Measurements from ENCODE around the gene A1BG. TPM values are rescaled to one million over a fixed set of nuclear protein-coding genes. Genes with fewer than 3 reads are reported as not detected.

The A1BG gene, protein sequence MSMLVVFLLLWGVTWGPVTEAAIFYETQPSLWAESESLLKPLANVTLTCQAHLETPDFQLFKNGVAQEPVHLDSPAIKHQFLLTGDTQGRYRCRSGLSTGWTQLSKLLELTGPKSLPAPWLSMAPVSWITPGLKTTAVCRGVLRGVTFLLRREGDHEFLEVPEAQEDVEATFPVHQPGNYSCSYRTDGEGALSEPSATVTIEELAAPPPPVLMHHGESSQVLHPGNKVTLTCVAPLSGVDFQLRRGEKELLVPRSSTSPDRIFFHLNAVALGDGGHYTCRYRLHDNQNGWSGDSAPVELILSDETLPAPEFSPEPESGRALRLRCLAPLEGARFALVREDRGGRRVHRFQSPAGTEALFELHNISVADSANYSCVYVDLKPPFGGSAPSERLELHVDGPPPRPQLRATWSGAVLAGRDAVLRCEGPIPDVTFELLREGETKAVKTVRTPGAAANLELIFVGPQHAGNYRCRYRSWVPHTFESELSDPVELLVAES
- 10 to 100 TPM; 21.0 to 36.0 (median 28.6) TPM for total RNA-seq
- 32.6 TPM for polyA plus RNA-seq
- long read RNA-seq, donor 1, transcript A1BG-203 (2 exons, 2,134 nt), result major isoform, 5 of 6 reads
- long read RNA-seq, donor 1, partial matches to known transcripts, result 0 of 6 reads
- long read RNA-seq, donor 1, other reads (novel, unspliced or antisense), result 1 of 6 reads
- long read RNA-seq, donor 2, transcript A1BG-203 (2 exons, 2,134 nt), result major isoform, 11 of 13 reads
- long read RNA-seq, donor 2, partial matches to known transcripts, result 2 of 13 reads
- long read RNA-seq, donor 2, other reads (novel, unspliced or antisense), result 0 of 13 reads
- long read RNA-seq, donor 3, partial matches to known transcripts, result 0 of 5 reads
- long read RNA-seq, donor 3, other reads (novel, unspliced or antisense), result 1 of 5 reads
- long read RNA-seq, donor 4, transcript A1BG-203 (2 exons, 2,134 nt), result major isoform, 9 of 12 reads
- long read RNA-seq, donor 4, partial matches to known transcripts, result 3 of 12 reads
- long read RNA-seq, donor 4, other reads (novel, unspliced or antisense), result 0 of 12 reads

DNA sequence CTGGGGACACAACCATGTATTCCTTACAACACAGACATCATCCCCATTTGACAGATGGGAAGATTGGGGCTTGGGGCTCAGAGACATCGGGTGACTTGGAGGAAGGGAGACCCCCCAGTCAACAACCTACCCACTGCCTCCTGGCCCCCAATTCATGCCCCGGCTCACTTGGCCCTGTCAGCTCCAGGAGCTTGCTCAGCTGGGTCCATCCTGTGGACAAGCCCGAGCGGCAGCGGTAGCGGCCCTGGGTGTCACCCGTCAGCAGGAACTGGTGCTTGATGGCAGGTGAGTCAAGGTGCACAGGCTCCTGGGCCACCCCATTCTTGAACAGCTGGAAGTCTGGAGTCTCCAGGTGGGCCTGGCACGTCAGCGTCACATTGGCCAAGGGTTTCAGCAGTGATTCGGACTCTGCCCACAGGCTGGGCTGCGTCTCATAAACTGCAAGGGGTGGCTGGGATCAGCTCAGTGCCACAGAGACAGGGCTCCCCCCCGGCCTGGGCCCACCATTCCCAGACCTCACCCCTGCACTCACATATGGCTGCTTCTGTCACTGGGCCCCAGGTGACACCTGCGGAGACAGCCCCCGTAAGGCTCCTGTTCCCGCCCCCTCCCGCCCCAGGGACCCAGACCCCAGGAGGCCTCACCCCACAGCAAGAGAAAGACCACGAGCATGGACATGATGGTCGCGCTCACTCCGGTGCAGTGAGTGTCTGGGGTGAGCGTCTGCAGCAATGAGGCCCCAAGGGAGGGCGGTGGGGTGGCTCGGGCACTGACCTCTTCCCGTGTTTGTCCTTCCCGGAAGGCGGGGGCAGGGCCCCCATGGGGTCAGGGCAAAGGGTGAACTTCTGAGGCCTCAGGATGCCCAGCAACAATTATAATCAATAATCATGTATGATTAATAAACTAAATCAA, at the start of gene A1BG:
A1BG (minus strand) TSS at position 733 of the 912 bp plus-strand sequence; CDS start at position 678, 55 bp downstream.
- intact Hi-C loops (cut with DNase I), result no loop called here
- 80% methylated on average over 26 of the region's 26 CpGs for WGBS
- Histone ChIP-seq H3K4me3 (ENCODE audit: low read length) (no peak within 1 kb of the TSS), H3K4me1 (ENCODE audit: control insufficient read depth, insufficient read depth, low read length) (peaks cover 7% of the 10 kb centered on the region), H3K27me3 (ENCODE audit: control insufficient read depth, insufficient read depth) (no peaks in the 10 kb centered on the region), H3K9me3 (ENCODE audit: control insufficient read depth, low read length) (no peaks in the 10 kb centered on the region), H3K27ac (ENCODE audit: low read length) (no peak within 1 kb of the TSS)
- no peak for ATAC-seq
- DNase-seq, result peak in 2 of 3 donors; percentile 49 to 50

DNA sequence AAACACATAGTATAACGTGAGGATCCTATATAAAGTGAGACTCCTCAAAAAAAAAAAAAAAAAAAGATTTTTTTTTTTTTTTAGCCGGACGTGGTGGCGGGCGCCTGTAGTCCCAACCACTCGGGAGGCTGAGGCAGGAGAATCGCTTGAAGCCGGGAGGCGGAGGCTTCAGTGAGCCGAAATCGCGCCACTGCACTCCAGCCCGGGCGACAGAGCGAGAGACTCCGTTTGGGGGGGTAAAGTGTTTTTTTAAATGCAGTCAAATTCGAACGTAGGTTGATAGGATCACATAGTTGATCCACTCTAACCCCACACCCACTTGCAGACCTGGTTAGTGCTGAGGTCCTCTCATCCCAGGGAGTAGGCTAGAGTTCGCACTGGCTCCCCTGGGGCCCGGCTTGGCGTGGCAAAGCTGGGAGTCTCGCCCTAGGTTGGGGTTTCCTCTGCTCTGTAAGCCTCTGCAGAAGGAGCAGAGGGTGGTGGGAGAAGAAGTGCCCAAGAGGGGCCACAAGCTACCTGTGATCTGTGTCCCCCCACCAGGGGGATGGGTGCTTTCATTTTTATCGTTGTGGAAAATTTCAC, 48.6 kb upstream of the A1BG start:
- Histone ChIP-seq H3K9me3 (ENCODE audit: control insufficient read depth, low read length) (no peaks in the 10 kb centered on the region), H3K27ac (ENCODE audit: low read length) (no peak overlapping the region), H3K4me3 (ENCODE audit: low read length) (peak overlapping the region; percentile 50), H3K27me3 (ENCODE audit: control insufficient read depth, insufficient read depth) (no peaks in the 10 kb centered on the region), H3K4me1 (ENCODE audit: control insufficient read depth, insufficient read depth, low read length) (no peaks in the 10 kb centered on the region)
- intact Hi-C loops (cut with DNase I), result no loop called here
- 36% methylated on average over 23 of the region's 23 CpGs for WGBS
- no peak for DNase-seq
- ATAC-seq, result no peak

DNA sequence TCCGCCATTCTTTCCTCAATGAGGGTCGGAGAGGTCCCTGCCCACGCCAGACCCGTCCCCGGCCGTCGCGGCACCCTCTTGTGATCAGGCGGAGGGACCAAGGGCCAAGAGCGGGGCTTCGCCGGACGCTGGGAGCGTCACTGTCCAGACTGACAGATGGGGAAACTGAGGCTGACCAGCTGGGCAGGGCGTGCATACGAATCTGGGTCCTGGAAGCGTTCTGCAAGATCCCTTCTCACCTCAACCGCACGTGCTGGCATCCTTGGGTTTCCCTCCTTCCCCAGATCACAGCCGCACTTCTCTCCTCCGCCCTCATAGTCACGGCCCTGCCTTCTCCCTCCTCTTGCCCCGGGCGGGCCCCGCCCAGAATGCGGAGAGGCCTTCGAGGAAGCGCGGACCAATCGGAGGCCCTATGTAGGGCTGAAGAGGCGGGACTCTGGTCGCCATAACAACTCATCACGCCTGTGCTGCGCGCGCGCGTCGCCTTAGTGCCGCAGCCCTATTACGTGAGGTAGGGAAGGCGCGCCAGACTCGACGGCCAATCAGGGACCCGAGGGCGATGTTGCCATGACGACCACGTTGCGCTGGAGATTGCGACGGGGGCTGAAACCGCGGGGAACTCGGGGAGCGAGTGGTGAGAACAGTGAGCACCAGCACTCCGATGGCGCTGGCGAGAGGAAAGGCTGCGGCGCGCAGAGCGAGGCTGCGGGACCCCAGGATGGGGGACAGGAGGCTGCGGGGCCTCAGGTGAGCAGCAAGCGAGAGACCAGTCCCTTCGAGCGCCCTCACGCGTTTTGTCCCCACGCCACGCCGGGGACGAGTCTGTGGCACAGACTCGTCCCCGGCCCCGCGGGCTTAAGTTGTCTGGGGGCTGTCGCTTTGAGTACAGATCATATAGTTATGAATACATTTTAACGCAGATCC, 47.9 kb upstream of the A1BG start:
- Histone ChIP-seq H3K27ac (ENCODE audit: low read length) (no peak overlapping the region), H3K27me3 (ENCODE audit: control insufficient read depth, insufficient read depth) (no peaks in the 10 kb centered on the region), H3K4me1 (ENCODE audit: control insufficient read depth, insufficient read depth, low read length) (no peaks in the 10 kb centered on the region), H3K9me3 (ENCODE audit: control insufficient read depth, low read length) (no peaks in the 10 kb centered on the region), H3K4me3 (ENCODE audit: low read length) (peak overlapping the region; percentile 50)
- DNase-seq, result peak; percentile 100
- ATAC-seq, result peak; percentile 99
- 2% methylated on average over 80 of the region's 80 CpGs for WGBS
- intact Hi-C loops (cut with DNase I), result no loop called here

DNA sequence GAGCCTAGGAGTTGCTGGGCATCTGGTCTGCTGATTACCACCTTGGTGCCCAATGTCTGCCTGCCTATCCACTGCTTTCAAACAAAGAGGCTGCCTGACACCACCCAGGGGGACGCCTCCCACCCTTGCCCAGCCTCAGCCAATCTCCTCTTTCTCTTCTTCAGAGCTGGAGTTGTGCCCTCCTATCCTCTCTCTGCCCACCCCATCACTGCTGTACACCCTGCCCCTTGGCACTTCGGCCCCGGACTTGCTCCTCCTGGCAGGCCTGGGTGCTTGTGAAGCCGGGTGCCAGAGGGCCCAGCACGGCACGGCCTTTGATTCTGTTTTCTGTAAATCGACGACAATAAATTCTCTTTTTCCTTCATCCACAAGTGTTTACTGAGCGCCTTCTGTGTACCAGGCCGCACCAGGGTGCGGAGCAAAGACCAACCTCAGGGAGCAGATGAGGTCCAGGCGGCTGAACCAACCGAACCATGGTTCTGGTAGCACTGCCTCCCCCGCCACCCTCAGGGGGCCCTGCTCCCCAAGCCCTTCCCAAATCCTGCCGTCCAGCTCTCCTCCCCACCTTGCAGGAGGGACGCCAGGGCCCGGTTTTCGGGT, 47.1 kb upstream of the A1BG start:
- Histone ChIP-seq H3K27me3 (ENCODE audit: control insufficient read depth, insufficient read depth) (no peaks in the 10 kb centered on the region), H3K4me3 (ENCODE audit: low read length) (peak overlapping the region; percentile 42), H3K27ac (ENCODE audit: low read length) (no peak overlapping the region), H3K4me1 (ENCODE audit: control insufficient read depth, insufficient read depth, low read length) (no peaks in the 10 kb centered on the region), H3K9me3 (ENCODE audit: control insufficient read depth, low read length) (no peaks in the 10 kb centered on the region)
- intact Hi-C loops (cut with DNase I), result no loop called here
- DNase-seq, result peak in 1 of 3 donors; percentile 69
- ATAC-seq, result no peak
- 57% methylated on average over 18 of the region's 18 CpGs for WGBS

DNA sequence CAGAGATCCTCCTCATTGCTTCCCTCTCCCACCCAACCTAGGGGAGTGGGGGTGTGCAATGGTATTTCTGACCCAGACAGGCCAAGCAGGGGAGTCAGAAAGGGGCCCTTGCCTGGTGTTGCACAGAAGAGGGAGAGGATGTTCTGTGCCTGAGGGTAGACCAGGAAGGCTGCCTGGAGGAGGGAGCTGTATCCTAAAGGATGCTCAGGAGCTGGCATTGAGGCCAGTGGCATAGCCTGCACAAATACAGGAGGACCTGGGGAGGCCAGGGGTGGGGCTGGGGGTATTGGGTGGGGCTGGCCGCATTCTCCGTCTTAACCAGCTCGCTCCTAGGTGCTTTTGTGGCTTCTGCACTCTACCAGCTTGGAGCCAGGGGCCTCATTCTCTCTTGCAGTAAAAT, 46.6 kb upstream of the A1BG start:
- Histone ChIP-seq H3K4me1 (ENCODE audit: control insufficient read depth, insufficient read depth, low read length) (no peaks in the 10 kb centered on the region), H3K27me3 (ENCODE audit: control insufficient read depth, insufficient read depth) (no peaks in the 10 kb centered on the region), H3K27ac (ENCODE audit: low read length) (no peak overlapping the region), H3K9me3 (ENCODE audit: control insufficient read depth, low read length) (no peaks in the 10 kb centered on the region), H3K4me3 (ENCODE audit: low read length) (no peak overlapping the region)
- ATAC-seq, result no peak
- 99% methylated on average over 3 of the region's 3 CpGs for WGBS
- no peak for DNase-seq
- intact Hi-C loops (cut with DNase I), result no loop called here

DNA sequence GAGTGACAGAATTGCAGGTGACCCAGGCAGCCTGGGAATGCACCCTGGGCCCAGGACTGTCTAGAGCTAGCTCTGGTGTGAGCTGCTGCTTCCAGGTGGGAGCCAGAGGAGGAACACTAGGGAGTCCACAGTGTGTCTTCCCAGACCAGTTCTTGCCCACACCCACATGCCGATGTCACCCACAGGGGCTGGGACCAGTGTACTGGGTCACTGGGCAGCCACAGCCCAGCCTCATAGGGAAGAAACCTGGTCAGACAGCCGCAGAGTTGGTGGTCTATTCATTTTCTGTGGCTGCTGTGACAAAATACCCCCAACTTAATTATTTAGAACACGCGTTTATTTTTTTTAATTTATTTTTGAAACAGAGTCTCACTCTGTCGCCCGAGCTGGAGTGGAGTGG, 45.3 kb upstream of the A1BG start:
- no peaks in the 10 kb centered on the region for H3K27me3 ChIP-seq (ENCODE audit: control insufficient read depth, insufficient read depth)
- 91% methylated on average over 6 of the region's 6 CpGs for WGBS
- DNase-seq (no peak), ATAC-seq (no peak)
- H3K4me1 ChIP-seq (ENCODE audit: control insufficient read depth, insufficient read depth, low read length), result no peaks in the 10 kb centered on the region
- no peaks in the 10 kb centered on the region for H3K9me3 ChIP-seq (ENCODE audit: control insufficient read depth, low read length)
- no peak overlapping the region for H3K27ac ChIP-seq (ENCODE audit: low read length)
- intact Hi-C loops (cut with DNase I), result no loop called here
- H3K4me3 ChIP-seq (ENCODE audit: low read length), result no peak overlapping the region

DNA sequence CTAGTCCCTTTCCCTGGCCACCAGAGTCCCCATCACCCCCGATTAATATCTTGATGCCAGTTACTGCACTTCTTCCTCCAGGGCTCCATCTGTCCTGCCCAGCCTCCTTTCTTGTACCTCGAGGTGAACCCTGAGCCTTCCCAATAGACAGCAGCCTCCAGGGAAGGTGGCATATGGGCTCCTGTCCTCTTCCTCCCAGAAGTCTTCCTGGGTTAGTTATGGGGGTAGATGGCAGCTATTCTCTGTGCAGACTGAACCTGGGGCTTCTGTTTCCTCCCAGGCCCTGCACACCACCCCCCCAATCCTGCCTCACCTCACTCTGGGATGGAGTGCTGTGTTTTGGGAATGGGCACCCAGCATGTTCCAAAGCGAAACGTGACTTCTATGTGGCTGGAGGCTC, 44.8 kb upstream of the A1BG start:
- Histone ChIP-seq H3K27ac (ENCODE audit: low read length) (no peak overlapping the region), H3K4me3 (ENCODE audit: low read length) (no peak overlapping the region), H3K4me1 (ENCODE audit: control insufficient read depth, insufficient read depth, low read length) (no peaks in the 10 kb centered on the region), H3K27me3 (ENCODE audit: control insufficient read depth, insufficient read depth) (no peaks in the 10 kb centered on the region), H3K9me3 (ENCODE audit: control insufficient read depth, low read length) (no peaks in the 10 kb centered on the region)
- 82% methylated on average over 4 of the region's 4 CpGs for WGBS
- intact Hi-C loops (cut with DNase I), result no loop called here
- DNase-seq, result no peak
- no peak for ATAC-seq

DNA sequence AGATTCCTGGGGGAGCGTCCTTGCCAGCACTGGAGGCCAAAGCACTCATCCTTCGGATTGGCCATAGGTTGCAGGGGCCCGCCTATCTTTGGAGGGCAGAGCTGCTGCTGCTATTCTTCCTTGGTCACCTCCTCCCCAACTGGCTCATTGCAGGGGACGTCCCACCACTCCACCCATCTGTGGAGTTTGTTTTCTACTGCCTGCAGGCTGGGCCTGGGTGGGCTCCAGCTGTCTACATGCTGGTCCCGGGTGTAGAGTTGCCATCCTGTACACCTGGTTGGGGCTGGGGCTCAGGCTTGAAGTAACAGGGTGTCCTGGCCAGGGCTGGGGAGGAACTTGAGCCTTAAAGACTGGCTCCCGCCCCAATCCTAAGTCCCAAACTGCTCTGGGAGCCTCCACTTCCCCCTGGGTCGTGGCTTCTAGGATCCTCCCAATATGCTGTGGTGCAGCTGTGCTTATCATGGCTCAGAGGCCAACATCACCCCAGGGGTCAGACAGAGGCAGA, 44.3 kb upstream of the A1BG start:
- H3K27ac ChIP-seq (ENCODE audit: low read length), result no peak overlapping the region
- H3K27me3 ChIP-seq (ENCODE audit: control insufficient read depth, insufficient read depth), result no peaks in the 10 kb centered on the region
- intact Hi-C loops (cut with DNase I), result no loop called here
- no peak for DNase-seq
- WGBS, result 56% methylated on average over 7 of the region's 7 CpGs
- no peaks in the 10 kb centered on the region for H3K4me1 ChIP-seq (ENCODE audit: control insufficient read depth, insufficient read depth, low read length)
- H3K9me3 ChIP-seq (ENCODE audit: control insufficient read depth, low read length), result no peaks in the 10 kb centered on the region
- no peak for ATAC-seq
- no peak overlapping the region for H3K4me3 ChIP-seq (ENCODE audit: low read length)
